Endodermal cell (in vitro differentiated cells): ENCODE results near the gene CERS5. TPM values are rescaled to one million over a fixed set of nuclear protein-coding genes. Genes with fewer than 3 reads are reported as not detected.
"Not testable (repeated sequence)": the region's sequence is repeated elsewhere in the genome, so short reads cannot be mapped to it uniquely, and the experiment has no call there.

Experiments
- DNase-seq: peaks from one replicate; pipeline ENCODE4 v3.0.0-alpha.2; 2017
- H3K27ac ChIP-seq: 2 replicates; pipeline ENCODE4 v1.5.1; 2013; ENCODE audit warnings: mild to moderate bottlenecking, low read depth, low read length, moderate library complexity
- H3K27me3 ChIP-seq: 2 replicates; pipeline ENCODE4 v1.6.1; 2013; ENCODE audit warnings: mild to moderate bottlenecking, low read length, moderate library complexity; ENCODE audit not compliant: insufficient read depth, control insufficient read depth, poor library complexity, severe bottlenecking
- H3K36me3 ChIP-seq: 2 replicates; pipeline ENCODE4 v1.7.0; 2013; ENCODE audit warnings: mild to moderate bottlenecking, low read length, moderate library complexity; ENCODE audit not compliant: control insufficient read depth, insufficient read depth
- H3K4me1 ChIP-seq: one replicate; pipeline ENCODE4 v1.7.0; 2013; ENCODE audit warnings: low read length; ENCODE audit not compliant: control insufficient read depth, insufficient read depth
- H3K4me3 ChIP-seq: 2 replicates; pipeline ENCODE4 v1.5.1; 2013; ENCODE audit warnings: mild to moderate bottlenecking, low read length, moderate library complexity
- H3K9ac ChIP-seq: 2 replicates; pipeline ENCODE4 v1.6.1; 2013; ENCODE audit warnings: mild to moderate bottlenecking, low read length, moderate library complexity; ENCODE audit not compliant: poor library complexity, severe bottlenecking; ENCODE audit errors: extremely low read depth
- H3K9me3 ChIP-seq: 2 replicates; pipeline ENCODE4 v1.6.1; 2013; ENCODE audit warnings: mild to moderate bottlenecking, low read length, moderate library complexity; ENCODE audit not compliant: control insufficient read depth
- H3K27ac Mint-ChIP-seq: 2 replicates; pipeline ENCODE4 v1.8.0; 2020; ENCODE audit warnings: mixed read lengths
- H3K27me3 Mint-ChIP-seq: 2 replicates; pipeline ENCODE4 v1.8.0; 2021; ENCODE audit warnings: mild to moderate bottlenecking, mixed read lengths; ENCODE audit not compliant: insufficient read depth
- H3K36me3 Mint-ChIP-seq: 2 replicates; pipeline ENCODE4 v1.8.0; 2020; ENCODE audit warnings: low read depth, mixed read lengths
- H3K4me1 Mint-ChIP-seq: 2 replicates; pipeline ENCODE4 v1.8.0; 2020; ENCODE audit warnings: mixed read lengths
- H3K4me3 Mint-ChIP-seq: 2 replicates; pipeline ENCODE4 v1.8.0; 2020; ENCODE audit warnings: mild to moderate bottlenecking, moderate library complexity, mixed read lengths
- H3K9me3 Mint-ChIP-seq: 2 replicates; pipeline ENCODE4 v1.8.0; 2020; ENCODE audit warnings: mild to moderate bottlenecking, mixed read lengths
- WGBS, 2 experiments: methylation state at CpG; one replicate each; pipeline versions ENCODE4 v1.1.5 to v1.1.7; 2013; ENCODE audit warnings: missing lambda C conversion rate in 2 of 2, mixed read lengths in 1 of 2; ENCODE audit not compliant: insufficient coverage in 1 of 2, insufficient read length in 1 of 2; 5-methylcytosine and 5-hydroxymethylcytosine counted together
- total RNA-seq, 2 donors: library from RNA; stranded (reverse); fragmentation: NEBNext Ultra II Directional in 1 of 2; extraction: Animal tissue kit (Norgen Biotek cat#: 25700) in 1 of 2; gene quantifications; 2 replicates in 1 of 2; 3 replicates in 1 of 2; pipeline ENCODE4 v1.2.1, GENCODE V29; 2021
- TF ChIP-seq, protein P1 (sequence below): fragments of 200-600 bp; sonication (generic); conservative IDR thresholded peaks from 2 replicates; pipeline ENCODE4 v1.5.0; 2021; ENCODE audit warnings: antibody characterized with exemption, mild to moderate bottlenecking

The CERS5 gene
- total RNA-seq, 2 donors from 2014 or later: 59.7 to 65.5 TPM

GRCh38 chr12:50160643-50161042 is 6.5 kb downstream of the CERS5 start:
- H3K9me3 ChIP-seq: peaks cover 14% of the 10 kb centered on the region
- Mint-ChIP-seq H3K27ac (no peak overlapping the region), H3K27me3 (no peaks in the 10 kb centered on the region), H3K36me3 (peaks cover 23% of the 10 kb centered on the region), H3K4me1 (peaks cover 15% of the 10 kb centered on the region), H3K4me3 (no peak overlapping the region), H3K9me3 (no peaks in the 10 kb centered on the region)
- no peak overlapping the region for H3K9ac ChIP-seq
- H3K27ac ChIP-seq: no peak overlapping the region
- H3K36me3 ChIP-seq: peaks cover 26% of the 10 kb centered on the region
- no peaks in the 10 kb centered on the region for H3K27me3 ChIP-seq
- no peak for DNase-seq
- TF ChIP-seq, protein P1, sequence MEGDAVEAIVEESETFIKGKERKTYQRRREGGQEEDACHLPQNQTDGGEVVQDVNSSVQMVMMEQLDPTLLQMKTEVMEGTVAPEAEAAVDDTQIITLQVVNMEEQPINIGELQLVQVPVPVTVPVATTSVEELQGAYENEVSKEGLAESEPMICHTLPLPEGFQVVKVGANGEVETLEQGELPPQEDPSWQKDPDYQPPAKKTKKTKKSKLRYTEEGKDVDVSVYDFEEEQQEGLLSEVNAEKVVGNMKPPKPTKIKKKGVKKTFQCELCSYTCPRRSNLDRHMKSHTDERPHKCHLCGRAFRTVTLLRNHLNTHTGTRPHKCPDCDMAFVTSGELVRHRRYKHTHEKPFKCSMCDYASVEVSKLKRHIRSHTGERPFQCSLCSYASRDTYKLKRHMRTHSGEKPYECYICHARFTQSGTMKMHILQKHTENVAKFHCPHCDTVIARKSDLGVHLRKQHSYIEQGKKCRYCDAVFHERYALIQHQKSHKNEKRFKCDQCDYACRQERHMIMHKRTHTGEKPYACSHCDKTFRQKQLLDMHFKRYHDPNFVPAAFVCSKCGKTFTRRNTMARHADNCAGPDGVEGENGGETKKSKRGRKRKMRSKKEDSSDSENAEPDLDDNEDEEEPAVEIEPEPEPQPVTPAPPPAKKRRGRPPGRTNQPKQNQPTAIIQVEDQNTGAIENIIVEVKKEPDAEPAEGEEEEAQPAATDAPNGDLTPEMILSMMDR: no peak
- H3K4me1 ChIP-seq: no peaks in the 10 kb centered on the region
- H3K4me3 ChIP-seq: peak overlapping the region; percentile 9

- Histone ChIP-seq H3K36me3 (peaks cover 29% of the 10 kb centered on the region), H3K9me3 (peaks cover 14% of the 10 kb centered on the region), H3K27me3 (no peaks in the 10 kb centered on the region), H3K4me1 (no peaks in the 10 kb centered on the region), H3K4me3 (no peak overlapping the region), H3K9ac (no peak overlapping the region), H3K27ac (no peak overlapping the region)
- no peaks in the 10 kb centered on the region for H3K27me3 Mint-ChIP-seq
- TF ChIP-seq, protein P1: no peak
- H3K27ac Mint-ChIP-seq: peak overlapping the region; percentile 48
- H3K36me3 Mint-ChIP-seq: peaks cover 26% of the 10 kb centered on the region
- H3K4me3 Mint-ChIP-seq: no peak overlapping the region
- H3K9me3 Mint-ChIP-seq: no peaks in the 10 kb centered on the region
- DNase-seq: no peak
- WGBS, 2 experiments: 100% methylated on average over 2 of the region's 2 CpGs; no CpG with 5 or more reads in 1 of the 2 experiments
- H3K4me1 Mint-ChIP-seq: peaks cover 9% of the 10 kb centered on the region
These were observed 9.9 kb downstream of the CERS5 start for GRCh38 chr12:50157259-50157658.

GRCh38 chr12:50156641-50157040 is 10.5 kb downstream of the CERS5 start:
- H3K36me3 ChIP-seq: peaks cover 29% of the 10 kb centered on the region
- Mint-ChIP-seq H3K36me3 (peaks cover 26% of the 10 kb centered on the region), H3K4me1 (peaks cover 9% of the 10 kb centered on the region), H3K27ac (no peak overlapping the region), H3K9me3 (no peaks in the 10 kb centered on the region), H3K27me3 (no peaks in the 10 kb centered on the region), H3K4me3 (no peak overlapping the region)
- H3K27me3 ChIP-seq: no peaks in the 10 kb centered on the region
- no peak overlapping the region for H3K4me3 ChIP-seq
- no peaks in the 10 kb centered on the region for H3K4me1 ChIP-seq
- H3K27ac ChIP-seq: no peak overlapping the region
- DNase-seq: no peak
- no peak overlapping the region for H3K9ac ChIP-seq
- TF ChIP-seq, protein P1: no peak
- H3K9me3 ChIP-seq: peaks cover 14% of the 10 kb centered on the region

DNA sequence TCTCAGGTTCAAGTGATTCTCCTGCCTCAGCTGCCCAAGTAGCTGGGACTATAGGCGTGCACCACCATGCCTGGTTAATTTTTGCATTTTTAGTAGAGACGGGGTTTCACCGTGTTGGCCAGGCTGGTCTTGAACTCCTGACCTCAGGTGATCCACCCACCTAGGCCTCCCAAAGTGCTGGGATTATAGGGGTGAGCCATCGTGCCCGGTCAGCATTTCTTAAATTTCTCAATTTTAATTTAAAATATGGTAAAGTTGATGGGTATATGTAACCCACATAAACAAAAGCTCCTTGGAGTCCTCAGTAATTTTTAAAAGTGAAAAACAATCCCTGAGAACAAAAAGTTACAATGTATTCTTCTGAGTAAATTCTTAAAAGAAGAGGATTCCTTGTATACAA is 12.2 kb downstream of the CERS5 start:
- DNase-seq, H3K27me3 Mint-ChIP-seq, H3K27ac Mint-ChIP-seq, H3K27ac ChIP-seq, H3K9ac ChIP-seq, H3K4me3 Mint-ChIP-seq, H3K4me3 ChIP-seq, H3K4me1 Mint-ChIP-seq, H3K4me1 ChIP-seq, H3K27me3 ChIP-seq, H3K9me3 Mint-ChIP-seq: not testable (repeated sequence)
- 94 to 95% methylated on average over 3 of the region's 5 CpGs for WGBS, 2 experiments
- peaks cover 26% of the 10 kb centered on the region for H3K36me3 Mint-ChIP-seq
- H3K36me3 ChIP-seq: peaks cover 29% of the 10 kb centered on the region
- peaks cover 14% of the 10 kb centered on the region for H3K9me3 ChIP-seq
